ENCODE measurements around the gene LRRC56. TPM values are rescaled to one million over a fixed set of nuclear protein-coding genes. Genes with fewer than 3 reads are reported as not detected.

The LRRC56 gene, protein sequence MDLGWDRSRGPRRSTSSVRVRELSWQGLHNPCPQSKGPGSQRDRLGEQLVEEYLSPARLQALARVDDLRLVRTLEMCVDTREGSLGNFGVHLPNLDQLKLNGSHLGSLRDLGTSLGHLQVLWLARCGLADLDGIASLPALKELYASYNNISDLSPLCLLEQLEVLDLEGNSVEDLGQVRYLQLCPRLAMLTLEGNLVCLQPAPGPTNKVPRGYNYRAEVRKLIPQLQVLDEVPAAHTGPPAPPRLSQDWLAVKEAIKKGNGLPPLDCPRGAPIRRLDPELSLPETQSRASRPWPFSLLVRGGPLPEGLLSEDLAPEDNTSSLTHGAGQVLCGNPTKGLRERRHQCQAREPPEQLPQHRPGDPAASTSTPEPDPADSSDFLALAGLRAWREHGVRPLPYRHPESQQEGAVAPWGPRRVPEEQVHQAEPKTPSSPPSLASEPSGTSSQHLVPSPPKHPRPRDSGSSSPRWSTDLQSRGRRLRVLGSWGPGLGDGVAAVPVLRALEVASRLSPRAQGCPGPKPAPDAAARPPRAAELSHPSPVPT
- 0.71 and 1.4 TPM in 2 replicates for total RNA-seq

DNA sequence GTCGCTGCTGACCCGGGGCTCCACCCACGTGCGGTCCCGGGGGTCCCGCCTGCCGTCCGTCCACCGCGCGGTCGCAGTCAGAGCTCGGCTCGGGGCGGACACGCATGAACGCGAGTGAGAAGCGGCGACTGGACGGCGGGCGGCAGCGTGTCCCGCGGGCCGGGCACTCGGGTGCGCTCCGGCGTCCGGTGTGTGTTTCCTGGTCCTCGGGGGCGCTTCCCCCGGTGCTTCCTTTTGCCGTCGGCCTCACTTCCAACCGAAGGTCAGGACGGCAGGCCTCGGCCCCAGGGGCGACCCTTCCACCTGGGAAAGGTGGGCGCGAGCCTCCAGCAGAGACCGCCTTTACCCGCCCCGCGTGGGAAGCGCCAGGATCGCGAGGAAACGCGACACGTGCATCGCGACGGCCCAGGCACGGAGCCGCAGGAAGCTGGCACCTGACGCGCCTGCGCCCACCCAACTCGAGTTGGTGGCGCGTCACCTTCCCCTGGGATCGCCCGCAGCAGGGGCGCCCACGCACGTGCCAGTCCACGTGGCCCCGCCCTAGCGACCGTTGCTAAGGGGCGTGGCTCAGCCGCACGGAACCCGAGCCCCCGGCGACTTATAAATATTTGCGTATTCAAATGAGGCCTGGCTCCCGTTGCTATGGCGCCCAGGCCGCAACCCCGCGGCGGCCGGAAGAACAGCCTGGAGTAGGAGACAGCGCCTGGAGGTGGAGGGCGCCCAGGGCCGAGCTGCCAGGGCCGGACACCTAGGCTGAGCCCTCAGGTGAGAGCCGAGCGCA is at the start of gene LRRC56:
LRRC56 (plus strand) TSS at position 687 of the 781 bp plus-strand sequence. CDS start 3,158 bp downstream, outside the sequence.

DNA sequence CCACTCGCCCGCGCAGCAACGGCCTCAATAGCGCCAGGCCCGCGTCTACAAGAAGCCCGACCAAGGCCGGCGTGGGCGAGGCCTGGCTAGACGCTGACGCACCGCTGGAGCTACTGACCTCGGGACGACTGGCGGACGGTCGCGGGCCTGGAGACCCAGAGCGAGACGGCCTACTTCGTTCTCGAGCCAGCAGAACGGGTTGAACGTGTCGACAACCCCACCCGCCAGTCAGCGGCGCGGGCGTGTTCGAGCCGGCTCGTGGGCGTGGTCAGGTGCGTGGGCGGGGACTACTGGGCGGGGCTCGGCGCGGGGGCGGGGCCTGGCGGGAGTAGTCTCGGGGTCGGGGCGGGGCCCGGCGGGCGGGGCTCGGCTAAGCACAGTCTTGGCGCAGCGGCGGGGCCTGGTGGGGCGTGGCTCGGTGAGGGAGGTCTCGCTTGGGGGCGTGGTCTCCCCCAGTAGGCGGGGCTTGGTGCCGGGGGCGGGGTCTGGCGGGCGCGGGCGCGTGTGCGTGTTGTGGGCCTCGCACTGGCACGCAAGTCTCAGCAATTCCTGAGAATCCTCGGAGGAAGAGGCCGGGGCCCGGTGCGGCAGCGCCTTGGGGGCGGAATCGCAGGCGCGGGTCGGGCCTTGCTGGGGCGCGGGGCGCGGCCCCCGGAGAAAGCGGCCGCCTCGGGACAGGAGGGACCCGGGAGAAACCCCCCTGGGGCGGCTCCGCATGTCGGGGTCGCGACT is 30.2 kb upstream of the LRRC56 start, which contains the start of gene RNH1:
RNH1 (minus strand) TSS at position 248 of the 732 bp plus-strand sequence. CDS start 5,080 bp downstream, outside the sequence.

DNA sequence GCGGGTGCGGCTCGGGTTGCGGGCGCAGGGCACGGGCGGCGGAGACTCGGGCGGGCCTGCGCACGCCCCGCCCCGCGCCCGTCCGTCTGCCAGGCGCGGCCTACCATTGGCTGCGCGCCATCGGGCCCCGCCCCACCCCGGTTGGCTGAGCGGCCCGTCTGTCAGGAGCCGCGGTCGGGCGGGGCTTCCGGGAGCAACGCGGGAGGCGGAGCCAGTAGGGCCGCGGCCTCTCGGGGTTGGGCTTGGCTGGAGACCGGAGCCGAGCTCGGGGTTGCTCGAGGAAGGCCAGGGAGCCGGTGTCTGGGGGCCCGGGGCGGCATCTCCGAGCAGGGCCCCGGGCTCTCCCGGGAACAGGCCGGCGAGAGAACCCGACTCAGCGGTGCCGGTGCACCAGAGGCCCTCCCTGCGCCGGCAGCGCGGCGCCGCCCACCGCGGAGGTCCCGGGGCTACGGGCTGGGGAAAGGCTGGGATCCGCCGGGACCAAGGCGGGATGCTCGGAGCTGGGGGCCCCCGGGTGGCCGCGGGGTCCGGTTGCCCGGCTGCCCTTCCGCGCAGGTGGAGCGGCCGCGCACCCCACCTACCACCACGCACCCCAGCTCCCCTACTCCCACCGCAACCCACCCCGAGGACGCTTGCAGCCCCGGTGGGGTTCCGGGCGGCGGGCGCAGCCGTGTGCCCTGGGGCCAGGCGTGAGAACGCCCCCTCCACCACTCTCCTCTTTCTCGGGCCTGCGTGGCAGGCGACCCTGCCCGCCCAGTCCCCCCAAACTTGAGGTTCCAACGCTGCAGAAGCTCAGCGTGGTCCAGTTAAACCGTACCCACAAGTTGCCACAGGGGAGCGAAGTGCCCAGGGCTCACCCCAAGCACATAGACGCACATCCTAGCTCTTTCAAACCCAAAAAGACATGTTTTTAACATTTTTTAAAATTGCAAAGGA is 1.5 kb upstream of the LRRC56 start, which contains the start of gene HRAS:
HRAS (minus strand) TSS at position 58 of the 936 bp plus-strand sequence.

DNA sequence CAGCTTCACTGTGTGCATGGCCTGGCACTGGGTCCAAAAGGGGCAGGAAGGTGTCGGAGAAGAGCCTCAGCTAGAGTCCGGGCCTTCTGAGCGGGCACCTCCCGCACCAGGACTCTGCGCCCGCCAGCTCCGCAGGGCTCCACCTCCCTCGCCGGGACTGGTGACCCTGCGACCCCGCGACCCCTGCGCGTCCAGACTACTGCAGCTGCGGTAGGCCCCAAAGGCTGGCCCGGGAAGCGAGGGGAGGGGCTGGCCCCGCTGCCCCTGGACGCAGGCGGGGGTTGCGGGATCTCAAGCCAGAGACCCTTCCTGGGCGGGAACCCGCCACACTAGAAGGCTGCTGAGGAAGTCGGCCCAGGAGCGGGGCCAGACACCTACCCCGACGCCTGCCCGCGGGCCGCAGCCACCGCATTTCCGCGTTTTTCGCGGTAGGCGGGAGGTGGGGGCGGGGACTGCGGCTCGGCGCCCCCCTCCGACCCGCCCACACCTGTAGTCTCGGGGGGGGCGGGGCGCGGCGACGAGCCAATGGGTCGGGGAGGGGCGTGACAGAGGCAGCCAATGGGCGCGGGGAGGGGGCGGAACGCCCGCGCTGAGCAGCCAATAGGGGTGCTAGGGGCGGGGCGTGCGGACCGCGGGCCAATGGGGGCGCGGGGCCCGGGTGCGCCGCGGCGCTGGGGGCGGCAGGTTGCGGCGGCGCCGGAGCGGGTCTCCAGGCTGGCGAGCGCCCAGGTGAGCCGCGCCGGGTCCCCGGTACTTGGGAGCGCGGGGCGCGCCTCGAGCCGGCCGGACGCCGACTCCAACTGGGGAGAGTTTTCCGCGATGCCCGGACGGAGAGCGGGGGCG is 23.2 kb downstream of the LRRC56 start, which contains the start of the genes LMNTD2 and RASSF7:
LMNTD2 (minus strand) TSS at position 434 of the 843 bp plus-strand sequence; CDS start at position 412, 22 bp downstream.
RASSF7 (plus strand) TSS at position 666 of the 843 bp plus-strand sequence. CDS start 799 bp downstream, outside the sequence.

DNA sequence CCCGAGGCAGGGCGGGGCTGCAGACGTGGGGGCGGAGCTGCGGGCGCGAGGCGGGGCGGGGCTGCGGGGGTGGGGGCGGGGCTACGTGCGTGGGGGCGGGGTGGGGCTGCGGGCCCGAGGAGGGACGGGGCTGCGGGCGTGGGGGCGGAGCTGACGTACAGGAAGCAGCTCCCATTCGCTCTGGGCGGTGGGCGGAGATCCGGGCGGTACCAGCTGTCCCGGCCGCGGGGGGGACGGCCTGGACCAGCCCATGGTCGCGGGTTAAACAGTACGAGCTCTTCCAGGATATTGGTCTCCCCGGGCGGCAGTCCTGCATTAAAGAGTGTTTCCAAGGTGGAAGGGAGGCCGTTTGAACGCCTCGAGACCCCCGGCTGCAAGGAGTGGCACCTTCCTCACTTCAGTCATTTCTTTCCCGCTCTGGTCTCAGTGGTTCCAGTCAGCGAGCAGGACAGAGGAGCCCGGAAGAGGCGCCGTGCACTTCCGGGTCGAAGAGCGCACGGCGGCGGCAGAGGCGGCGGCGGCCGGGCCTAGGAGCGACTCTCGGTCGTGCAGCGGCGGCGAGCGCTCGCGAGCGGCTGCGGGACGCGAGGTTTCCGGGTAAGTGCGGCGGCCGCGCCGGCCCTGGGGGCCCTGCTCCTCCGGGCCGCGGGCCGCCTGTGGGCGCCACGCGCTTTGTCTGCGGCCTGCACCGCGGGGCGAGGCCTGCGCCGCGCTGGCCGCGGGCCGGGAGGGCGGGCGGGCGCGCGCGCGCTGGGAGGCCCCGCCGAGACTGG is 38.9 kb downstream of the LRRC56 start, which contains the start of gene PHRF1:
PHRF1 (plus strand) TSS at position 475 of the 773 bp plus-strand sequence. CDS start 5,043 bp downstream, outside the sequence.

Other genes starting within 250 kb of the LRRC56 start
- gene PGGHG, start 248.4 kb upstream of the LRRC56 start, total RNA-seq, result 2.9 and 6.4 TPM in 2 replicates
- not detected in 2 replicates for gene IFITM5, start 238.0 kb upstream of the LRRC56 start, total RNA-seq
- gene IFITM2, start 229.7 kb upstream of the LRRC56 start, total RNA-seq, result 142 and 147 TPM in 2 replicates
- gene IFITM1, start 223.5 kb upstream of the LRRC56 start, total RNA-seq, result 95.4 and 122 TPM in 2 replicates
- gene IFITM3, start 216.7 kb upstream of the LRRC56 start, total RNA-seq, result 188 and 208 TPM in 2 replicates
- gene B4GALNT4, start 168.0 kb upstream of the LRRC56 start, total RNA-seq, result 1.2 and 2.0 TPM in 2 replicates
- 1.6 and 4.9 TPM in 2 replicates for gene PKP3, start 143.3 kb upstream of the LRRC56 start, total RNA-seq
- 32.9 and 45.9 TPM in 2 replicates for gene SIGIRR, start 122.5 kb upstream of the LRRC56 start, total RNA-seq
- not detected in 2 replicates for gene ANO9, start 95.5 kb upstream of the LRRC56 start, total RNA-seq
- 21.4 and 57.4 TPM in 2 replicates for gene PTDSS2, start 87.2 kb upstream of the LRRC56 start, total RNA-seq
- 434 and 503 TPM in 2 replicates for gene RNH1, start 30.3 kb upstream of the LRRC56 start, total RNA-seq
- gene HRAS, start 2.0 kb upstream of the LRRC56 start, total RNA-seq, result 50.7 and 66.3 TPM in 2 replicates
- 0.29 TPM in 1 of 2 replicates, not detected in the other for gene LMNTD2, start 23.2 kb downstream of the LRRC56 start, total RNA-seq
- gene RASSF7, start 23.4 kb downstream of the LRRC56 start, total RNA-seq, result 14.7 and 36.0 TPM in 2 replicates
- gene PHRF1, start 38.9 kb downstream of the LRRC56 start, total RNA-seq, result 11.0 and 16.7 TPM in 2 replicates
- 11.7 and 21.3 TPM in 2 replicates for gene IRF7, start 78.4 kb downstream of the LRRC56 start, total RNA-seq
- gene CDHR5, start 87.4 kb downstream of the LRRC56 start, total RNA-seq, result not detected in 2 replicates
- gene SCT, start 89.7 kb downstream of the LRRC56 start, total RNA-seq, result not detected in 2 replicates
- gene DRD4, start 99.7 kb downstream of the LRRC56 start, total RNA-seq, result not detected in 2 replicates
- gene DEAF1, start 157.7 kb downstream of the LRRC56 start, total RNA-seq, result 20.0 and 26.5 TPM in 2 replicates
- 27.5 and 48.1 TPM in 2 replicates for gene TMEM80, start 158.3 kb downstream of the LRRC56 start, total RNA-seq
- gene EPS8L2, start 168.7 kb downstream of the LRRC56 start, total RNA-seq, result 31.1 and 40.8 TPM in 2 replicates
- 155 and 167 TPM in 2 replicates for gene TALDO1, start 209.9 kb downstream of the LRRC56 start, total RNA-seq
- 23.2 and 49.3 TPM in 2 replicates for gene GATD1, start 240.0 kb downstream of the LRRC56 start, total RNA-seq

Data from myometrial cell (primary cell).